HepG2 (cell line): ENCODE data around the gene HSD3B7. TPM values are rescaled to one million over a fixed set of nuclear protein-coding genes. Genes with fewer than 3 reads are reported as not detected.
A peak's percentile ranks its signal among the peaks of the same experiment; 100 is the strongest.

Experiments
- NCOR1 ChIP-seq: fragments of 200-600 bp; sonication (generic); IDR thresholded peaks from 2 replicates; pipeline ENCODE4 v1.7.0; 2017; ENCODE audit warnings: antibody characterized with exemption, low read length, borderline replicate concordance
- NFE2L1 ChIP-seq: sonication (generic); formaldehyde crosslinking; IDR thresholded peaks from 2 replicates; pipeline ENCODE4 v1.4.0; 2020; ENCODE audit warnings: missing genetic modification reagents, mild to moderate bottlenecking, borderline replicate concordance
- TOPORS ChIP-seq: sonication (generic); formaldehyde crosslinking; IDR thresholded peaks from 2 replicates; pipeline ENCODE4 v1.8.0; 2023; ENCODE audit warnings: mild to moderate bottlenecking, missing genetic modification reagents
- ZBTB38 ChIP-seq: sonication (generic); formaldehyde crosslinking; IDR thresholded peaks from 2 replicates; pipeline ENCODE4 v1.5.1; 2020; ENCODE audit warnings: mild to moderate bottlenecking, missing genetic modification reagents
- ZNF430 ChIP-seq: sonication (generic); formaldehyde crosslinking; IDR thresholded peaks from 2 replicates; pipeline ENCODE4 v1.9.0; 2021; ENCODE audit warnings: mild to moderate bottlenecking, missing genetic modification reagents
- ZNF629 ChIP-seq: sonication (generic); formaldehyde crosslinking; conservative IDR thresholded peaks from 2 replicates; pipeline ENCODE4 v1.5.0; 2020; ENCODE audit warnings: missing genetic modification reagents
- ZNF713 ChIP-seq: sonication (generic); formaldehyde crosslinking; IDR thresholded peaks from 2 replicates; pipeline ENCODE4 v1.4.0; 2020; ENCODE audit warnings: mild to moderate bottlenecking, missing genetic modification reagents
- ZNF768 ChIP-seq: sonication (generic); formaldehyde crosslinking; IDR thresholded peaks from 2 replicates; pipeline ENCODE4 v1.4.0; 2020; ENCODE audit warnings: missing genetic modification reagents
- ZNF883 ChIP-seq: sonication (generic); formaldehyde crosslinking; IDR thresholded peaks from 2 replicates; pipeline ENCODE4 v1.5.1; 2020; ENCODE audit warnings: mild to moderate bottlenecking, missing genetic modification reagents; ENCODE audit errors: not compliant biosample characterization
- polyA plus RNA-seq, 8 experiments: library from polyadenylated mRNA; depleted of rRNA in 3 of 8; stranded (reverse) in 7 of 8; unstranded in 1 of 8; fragments of >200 nt; fragmentation: Illumina TruSeq in 4 of 8; extraction: Trizol in 4 of 8; gene quantifications; 2 replicates each; pipeline versions ENCODE4 v1.2.1 to v1.2.3, GENCODE V29; 2011 to 2016; ENCODE audit warnings: low read depth in 4 of 8, missing spikeins in 1 of 8, mixed read lengths in 1 of 8; ENCODE audit not compliant: insufficient read depth in 1 of 8
- total RNA-seq, 5 experiments: library from RNA; depleted of rRNA; stranded (reverse); fragments of >200 nt; fragmentation: Illumina TruSeq; extraction: Trizol; gene quantifications; 2 replicates each; pipeline ENCODE4 v1.2.3, GENCODE V29; 2016; ENCODE audit warnings: low read depth in 1 of 5
- TF ChIP-seq, protein P1 (sequence below): IDR thresholded peaks from 2 replicates; pipeline ENCODE4 v1.6.1; 2016
- TF ChIP-seq, protein P2 (sequence below): sonication (generic); formaldehyde crosslinking; IDR thresholded peaks from 2 replicates; pipeline ENCODE4 v1.8.0; 2022; ENCODE audit warnings: missing genetic modification reagents, mild to moderate bottlenecking, moderate library complexity, borderline replicate concordance
- TF ChIP-seq, protein P3 (sequence below): IDR thresholded peaks from 2 replicates; pipeline ENCODE4 v1.6.1; 2018; ENCODE audit warnings: missing genetic modification reagents, mild to moderate bottlenecking, missing compliant biosample characterization
- TF ChIP-seq, protein P4 (sequence below): sonication (generic); formaldehyde crosslinking; IDR thresholded peaks from 2 replicates; pipeline ENCODE4 v1.5.1; 2020; ENCODE audit warnings: mild to moderate bottlenecking, missing genetic modification reagents

HSD3B7 gene
- total and polyA plus RNA-seq, 2 of the 13 experiments (the other 11 are each of a cell fraction or from before 2014, with no cell fraction given) = 32.9 to 69.7 TPM

DNA sequence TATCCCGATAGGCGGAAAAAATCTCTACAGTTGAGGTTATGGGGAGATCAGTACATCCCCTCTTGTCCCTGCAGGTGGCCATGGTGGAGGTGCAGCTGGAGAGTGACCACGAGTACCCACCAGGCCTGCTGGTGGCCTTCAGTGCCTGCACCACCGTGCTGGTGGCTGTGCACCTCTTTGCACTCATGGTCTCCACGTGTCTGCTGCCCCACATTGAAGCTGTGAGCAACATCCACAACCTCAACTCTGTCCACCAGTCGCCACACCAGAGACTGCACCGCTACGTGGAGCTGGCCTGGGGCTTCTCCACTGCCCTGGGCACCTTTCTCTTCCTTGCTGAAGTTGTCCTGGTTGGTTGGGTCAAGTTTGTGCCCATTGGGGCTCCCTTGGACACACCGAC is 31.9 kb upstream of the HSD3B7 start (continued):
- TF ChIP-seq, protein P1, sequence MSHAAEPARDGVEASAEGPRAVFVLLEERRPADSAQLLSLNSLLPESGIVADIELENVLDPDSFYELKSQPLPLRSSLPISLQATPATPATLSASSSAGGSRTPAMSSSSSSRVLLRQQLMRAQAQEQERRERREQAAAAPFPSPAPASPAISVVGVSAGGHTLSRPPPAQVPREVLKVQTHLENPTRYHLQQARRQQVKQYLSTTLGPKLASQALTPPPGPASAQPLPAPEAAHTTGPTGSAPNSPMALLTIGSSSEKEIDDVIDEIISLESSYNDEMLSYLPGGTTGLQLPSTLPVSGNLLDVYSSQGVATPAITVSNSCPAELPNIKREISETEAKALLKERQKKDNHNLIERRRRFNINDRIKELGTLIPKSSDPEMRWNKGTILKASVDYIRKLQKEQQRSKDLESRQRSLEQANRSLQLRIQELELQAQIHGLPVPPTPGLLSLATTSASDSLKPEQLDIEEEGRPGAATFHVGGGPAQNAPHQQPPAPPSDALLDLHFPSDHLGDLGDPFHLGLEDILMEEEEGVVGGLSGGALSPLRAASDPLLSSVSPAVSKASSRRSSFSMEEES (CRISPR knock-in tag) = no peak
- TF ChIP-seq ZBTB38 (peak; percentile 27; the same call in 1 of the 2 replicates), ZNF883 (CRISPR knock-in tag) (no peak), ZNF713 (CRISPR knock-in tag) (no peak), ZNF430 (CRISPR knock-in tag) (no peak), ZNF768 (CRISPR knock-in tag) (peak; percentile 59; the same call in 1 of the 2 replicates), TOPORS (CRISPR knock-in tag) (no peak), NFE2L1 (CRISPR knock-in tag) (no peak), NCOR1 (no peak), ZNF629 (CRISPR knock-in tag) (no peak)
- TF ChIP-seq, protein P2, sequence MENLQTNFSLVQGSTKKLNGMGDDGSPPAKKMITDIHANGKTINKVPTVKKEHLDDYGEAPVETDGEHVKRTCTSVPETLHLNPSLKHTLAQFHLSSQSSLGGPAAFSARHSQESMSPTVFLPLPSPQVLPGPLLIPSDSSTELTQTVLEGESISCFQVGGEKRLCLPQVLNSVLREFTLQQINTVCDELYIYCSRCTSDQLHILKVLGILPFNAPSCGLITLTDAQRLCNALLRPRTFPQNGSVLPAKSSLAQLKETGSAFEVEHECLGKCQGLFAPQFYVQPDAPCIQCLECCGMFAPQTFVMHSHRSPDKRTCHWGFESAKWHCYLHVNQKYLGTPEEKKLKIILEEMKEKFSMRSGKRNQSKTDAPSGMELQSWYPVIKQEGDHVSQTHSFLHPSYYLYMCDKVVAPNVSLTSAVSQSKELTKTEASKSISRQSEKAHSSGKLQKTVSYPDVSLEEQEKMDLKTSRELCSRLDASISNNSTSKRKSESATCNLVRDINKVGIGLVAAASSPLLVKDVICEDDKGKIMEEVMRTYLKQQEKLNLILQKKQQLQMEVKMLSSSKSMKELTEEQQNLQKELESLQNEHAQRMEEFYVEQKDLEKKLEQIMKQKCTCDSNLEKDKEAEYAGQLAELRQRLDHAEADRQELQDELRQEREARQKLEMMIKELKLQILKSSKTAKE (CRISPR knock-in tag) = no peak
- TF ChIP-seq, protein P3, sequence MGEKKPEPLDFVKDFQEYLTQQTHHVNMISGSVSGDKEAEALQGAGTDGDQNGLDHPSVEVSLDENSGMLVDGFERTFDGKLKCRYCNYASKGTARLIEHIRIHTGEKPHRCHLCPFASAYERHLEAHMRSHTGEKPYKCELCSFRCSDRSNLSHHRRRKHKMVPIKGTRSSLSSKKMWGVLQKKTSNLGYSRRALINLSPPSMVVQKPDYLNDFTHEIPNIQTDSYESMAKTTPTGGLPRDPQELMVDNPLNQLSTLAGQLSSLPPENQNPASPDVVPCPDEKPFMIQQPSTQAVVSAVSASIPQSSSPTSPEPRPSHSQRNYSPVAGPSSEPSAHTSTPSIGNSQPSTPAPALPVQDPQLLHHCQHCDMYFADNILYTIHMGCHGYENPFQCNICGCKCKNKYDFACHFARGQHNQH = no peak
- TF ChIP-seq, protein P4, sequence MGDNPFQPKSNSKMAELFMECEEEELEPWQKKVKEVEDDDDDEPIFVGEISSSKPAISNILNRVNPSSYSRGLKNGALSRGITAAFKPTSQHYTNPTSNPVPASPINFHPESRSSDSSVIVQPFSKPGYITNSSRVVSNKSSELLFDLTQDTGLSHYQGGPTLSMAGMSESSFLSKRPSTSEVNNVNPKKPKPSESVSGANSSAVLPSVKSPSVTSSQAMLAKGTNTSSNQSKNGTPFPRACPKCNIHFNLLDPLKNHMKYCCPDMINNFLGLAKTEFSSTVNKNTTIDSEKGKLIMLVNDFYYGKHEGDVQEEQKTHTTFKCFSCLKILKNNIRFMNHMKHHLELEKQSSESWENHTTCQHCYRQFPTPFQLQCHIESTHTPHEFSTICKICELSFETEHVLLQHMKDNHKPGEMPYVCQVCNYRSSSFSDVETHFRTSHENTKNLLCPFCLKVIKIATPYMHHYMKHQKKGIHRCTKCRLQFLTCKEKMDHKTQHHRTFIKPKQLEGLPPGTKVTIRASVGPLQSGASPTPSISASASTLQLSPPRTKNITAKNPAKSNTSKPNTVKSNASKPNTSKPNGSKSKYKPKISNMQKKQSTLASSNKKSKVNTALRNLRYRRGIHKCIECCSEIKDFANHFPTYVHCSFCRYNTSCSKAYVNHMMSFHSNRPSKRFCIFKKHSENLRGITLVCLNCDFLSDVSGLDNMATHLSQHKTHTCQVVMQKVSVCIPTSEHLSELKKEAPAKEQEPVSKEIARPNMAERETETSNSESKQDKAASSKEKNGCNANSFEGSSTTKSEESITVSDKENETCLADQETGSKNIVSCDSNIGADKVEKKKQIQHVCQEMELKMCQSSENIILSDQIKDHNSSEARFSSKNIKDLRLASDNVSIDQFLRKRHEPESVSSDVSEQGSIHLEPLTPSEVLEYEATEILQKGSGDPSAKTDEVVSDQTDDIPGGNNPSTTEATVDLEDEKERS = no peak
